HepG2 (cell line): Measurements from ENCODE around the gene DDX19B. TPM values are rescaled to one million over a fixed set of nuclear protein-coding genes. Genes with fewer than 3 reads are reported as not detected.

Experiments
- AKNA ChIP-seq: sonication (generic); formaldehyde crosslinking; IDR thresholded peaks from 2 replicates; pipeline ENCODE4 v1.4.0; 2020; ENCODE audit warnings: missing genetic modification reagents, borderline replicate concordance
- CAMTA2 ChIP-seq: sonication (generic); formaldehyde crosslinking; IDR thresholded peaks from 2 replicates; pipeline ENCODE4 v1.4.0; 2020; ENCODE audit warnings: mild to moderate bottlenecking, missing genetic modification reagents, borderline replicate concordance
- CCDC6 ChIP-seq: sonication (generic); formaldehyde crosslinking; IDR thresholded peaks from 2 replicates; pipeline ENCODE4 v1.8.1; 2022; ENCODE audit warnings: mild to moderate bottlenecking, missing genetic modification reagents, moderate library complexity
- GZF1 ChIP-seq: sonication (generic); formaldehyde crosslinking; IDR thresholded peaks from 2 replicates; pipeline ENCODE4 v1.5.1; 2020; ENCODE audit warnings: mild to moderate bottlenecking, missing genetic modification reagents
- MED1 ChIP-seq: sonication (generic); formaldehyde crosslinking; IDR thresholded peaks from 2 replicates; pipeline ENCODE4 v1.4.0; 2020; ENCODE audit warnings: missing genetic modification reagents
- MNT ChIP-seq: fragments of 450-650 bp; IDR thresholded peaks from 2 replicates; pipeline ENCODE4 v1.6.1; 2016
- MYC ChIP-seq: sonication (generic); formaldehyde crosslinking; IDR thresholded peaks from 2 replicates; pipeline ENCODE4 v1.9.0; 2021; ENCODE audit warnings: missing genetic modification reagents, borderline replicate concordance
- NFKB2 ChIP-seq: sonication (generic); formaldehyde crosslinking; IDR thresholded peaks from 2 replicates; pipeline ENCODE4 v1.4.0; 2020; ENCODE audit warnings: missing genetic modification reagents, borderline replicate concordance
- RBAK ChIP-seq: sonication (generic); formaldehyde crosslinking; IDR thresholded peaks from 2 replicates; pipeline ENCODE4 v1.5.1; 2020; ENCODE audit warnings: mild to moderate bottlenecking, missing genetic modification reagents
- SMC3 ChIP-seq: IDR thresholded peaks from 2 replicates; pipeline ENCODE4 v1.6.1; 2011; ENCODE audit warnings: low read length, improper control_type of control experiment
- ZNF160 ChIP-seq: sonication (generic); formaldehyde crosslinking; IDR thresholded peaks from 2 replicates; pipeline ENCODE4 v1.8.0; 2022; ENCODE audit warnings: mild to moderate bottlenecking, inconsistent platforms, missing genetic modification reagents
- ZNF510 ChIP-seq: sonication (generic); formaldehyde crosslinking; IDR thresholded peaks from 2 replicates; pipeline ENCODE4 v1.4.0; 2020; ENCODE audit warnings: low read depth, mild to moderate bottlenecking, missing genetic modification reagents
- ZNF616 ChIP-seq: sonication (generic); formaldehyde crosslinking; IDR thresholded peaks from 2 replicates; pipeline ENCODE4 v1.5.0; 2020; ENCODE audit warnings: low read depth, mild to moderate bottlenecking, missing genetic modification reagents
- polyA plus RNA-seq, 8 experiments: library from polyadenylated mRNA; depleted of rRNA in 3 of 8; stranded (reverse) in 7 of 8; unstranded in 1 of 8; fragments of >200 nt; fragmentation: Illumina TruSeq in 4 of 8; extraction: Trizol in 4 of 8; gene quantifications; 2 replicates each; pipeline versions ENCODE4 v1.2.1 to v1.2.3, GENCODE V29; 2011 to 2016; ENCODE audit warnings: low read depth in 4 of 8, missing spikeins in 1 of 8, mixed read lengths in 1 of 8; ENCODE audit not compliant: insufficient read depth in 1 of 8
- total RNA-seq, 5 experiments: library from RNA; depleted of rRNA; stranded (reverse); fragments of >200 nt; fragmentation: Illumina TruSeq; extraction: Trizol; gene quantifications; 2 replicates each; pipeline ENCODE4 v1.2.3, GENCODE V29; 2016; ENCODE audit warnings: low read depth in 1 of 5
- TF ChIP-seq, protein P1 (sequence below): sonication (generic); formaldehyde crosslinking; conservative IDR thresholded peaks from 2 replicates; pipeline ENCODE4 v1.4.0; 2020; ENCODE audit warnings: missing genetic modification reagents

DDX19B gene
- total and polyA plus RNA-seq, 2 of the 13 experiments (the other 11 are each of a cell fraction or from before 2014, with no cell fraction given), result 36.2 to 40.0 TPM

- TF ChIP-seq ZNF160 (CRISPR knock-in tag), result peak; percentile 72; the same call in 1 of the 2 replicates
- TF ChIP-seq MNT, result 0 out of 2 replicates have a peak, but pooled peaks have one; percentile 14
- peak; percentile 98; the same call in 1 of the 2 replicates for TF ChIP-seq NFKB2 (CRISPR knock-in tag)
- TF ChIP-seq MYC, result peak; percentile 96
- TF ChIP-seq CCDC6, result peak; percentile 94; the same call in 1 of the 2 replicates
- no peak for TF ChIP-seq AKNA (CRISPR knock-in tag)
- peak; percentile 75; the same call in 1 of the 2 replicates for TF ChIP-seq ZNF510 (CRISPR knock-in tag)
- TF ChIP-seq, protein P1, sequence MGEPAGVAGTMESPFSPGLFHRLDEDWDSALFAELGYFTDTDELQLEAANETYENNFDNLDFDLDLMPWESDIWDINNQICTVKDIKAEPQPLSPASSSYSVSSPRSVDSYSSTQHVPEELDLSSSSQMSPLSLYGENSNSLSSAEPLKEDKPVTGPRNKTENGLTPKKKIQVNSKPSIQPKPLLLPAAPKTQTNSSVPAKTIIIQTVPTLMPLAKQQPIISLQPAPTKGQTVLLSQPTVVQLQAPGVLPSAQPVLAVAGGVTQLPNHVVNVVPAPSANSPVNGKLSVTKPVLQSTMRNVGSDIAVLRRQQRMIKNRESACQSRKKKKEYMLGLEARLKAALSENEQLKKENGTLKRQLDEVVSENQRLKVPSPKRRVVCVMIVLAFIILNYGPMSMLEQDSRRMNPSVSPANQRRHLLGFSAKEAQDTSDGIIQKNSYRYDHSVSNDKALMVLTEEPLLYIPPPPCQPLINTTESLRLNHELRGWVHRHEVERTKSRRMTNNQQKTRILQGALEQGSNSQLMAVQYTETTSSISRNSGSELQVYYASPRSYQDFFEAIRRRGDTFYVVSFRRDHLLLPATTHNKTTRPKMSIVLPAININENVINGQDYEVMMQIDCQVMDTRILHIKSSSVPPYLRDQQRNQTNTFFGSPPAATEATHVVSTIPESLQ (CRISPR knock-in tag), result no peak
- TF ChIP-seq ZNF616 (CRISPR knock-in tag), result peak; percentile 76
- peak; percentile 96; the same call in 1 of the 2 replicates for TF ChIP-seq CAMTA2 (CRISPR knock-in tag)
- peak; percentile 87 for TF ChIP-seq MED1 (CRISPR knock-in tag)
- TF ChIP-seq GZF1 (CRISPR knock-in tag), result peak; percentile 61; the same call in 1 of the 2 replicates
- no peak for TF ChIP-seq SMC3
- TF ChIP-seq RBAK (CRISPR knock-in tag), result no peak
These were observed at the start of gene DDX19B (continued) for GRCh38 chr16:70298988-70299938.
